Trophoblast cell (in vitro differentiated cells and primary cell): Measurements from ENCODE around the gene MDH1B. TPM values are rescaled to one million over a fixed set of nuclear protein-coding genes. Genes with fewer than 3 reads are reported as not detected.
"Not testable (repeated sequence)": the region's sequence is repeated elsewhere in the genome, so short reads cannot be mapped to it uniquely, and the experiment has no call there.

ENCODE experiments used
- DNase-seq, 2 donors: peaks; one replicate each; pipeline ENCODE4 v3.0.0-alpha.2; 2016
- H2AFZ ChIP-seq: 2 replicates; pipeline ENCODE4 v1.6.1; 2013; ENCODE audit warnings: low read length, moderate library complexity, mild to moderate bottlenecking; ENCODE audit not compliant: insufficient read depth, poor library complexity
- H2AK5ac ChIP-seq: 2 replicates; pipeline ENCODE4 v1.6.1; 2013; ENCODE audit warnings: mild to moderate bottlenecking, low read length
- H2BK120ac ChIP-seq: 2 replicates; pipeline ENCODE4 v1.6.1; 2013; ENCODE audit warnings: low read length, mild to moderate bottlenecking, moderate library complexity; ENCODE audit not compliant: insufficient read depth, poor library complexity
- H2BK12ac ChIP-seq: 2 replicates; pipeline ENCODE4 v1.6.1; 2013; ENCODE audit warnings: mild to moderate bottlenecking, low read length, moderate library complexity
- H2BK5ac ChIP-seq: 2 replicates; pipeline ENCODE4 v1.6.1; 2013; ENCODE audit warnings: low read length, low read depth, moderate library complexity, mild to moderate bottlenecking; ENCODE audit not compliant: poor library complexity
- H3K14ac ChIP-seq: 2 replicates; pipeline ENCODE4 v1.6.1; 2013; ENCODE audit warnings: mild to moderate bottlenecking, low read length
- H3K18ac ChIP-seq: 2 replicates; pipeline ENCODE4 v1.6.1; 2013; ENCODE audit warnings: mild to moderate bottlenecking, low read length
- H3K23ac ChIP-seq: 2 replicates; pipeline ENCODE4 v1.6.1; 2013; ENCODE audit warnings: low read length
- H3K27ac ChIP-seq: 2 replicates; pipeline ENCODE4 v1.5.1; 2013; ENCODE audit warnings: low read depth, mild to moderate bottlenecking, inconsistent platforms, low read length, moderate library complexity
- H3K27me3 ChIP-seq: 2 replicates; pipeline ENCODE4 v1.6.1; 2013; ENCODE audit warnings: inconsistent platforms, mild to moderate bottlenecking, low read length, moderate library complexity; ENCODE audit not compliant: insufficient read depth
- H3K36me3 ChIP-seq, 2 experiments: 1 replicate in 1 of 2; 2 replicates in 1 of 2; pipeline ENCODE4 v1.6.1; 2013; ENCODE audit warnings: low read length in 2 of 2, mild to moderate bottlenecking in 2 of 2, moderate library complexity in 1 of 2; ENCODE audit not compliant: insufficient read depth in 2 of 2, control insufficient read depth in 1 of 2
- H3K4ac ChIP-seq: 2 replicates; pipeline ENCODE4 v1.6.1; 2013; ENCODE audit warnings: low read depth, mild to moderate bottlenecking, low read length, moderate library complexity
- H3K4me1 ChIP-seq, 2 experiments: 1 replicate in 1 of 2; 2 replicates in 1 of 2; pipeline ENCODE4 v1.6.1; 2013; ENCODE audit warnings: low read length in 2 of 2, mild to moderate bottlenecking in 2 of 2, moderate library complexity in 1 of 2; ENCODE audit not compliant: insufficient read depth in 2 of 2, control insufficient read depth in 1 of 2
- H3K4me2 ChIP-seq: 2 replicates; pipeline ENCODE4 v1.6.1; 2013; ENCODE audit warnings: inconsistent platforms, mild to moderate bottlenecking, low read length, moderate library complexity
- H3K4me3 ChIP-seq: 2 replicates; pipeline ENCODE4 v1.5.1; 2013; ENCODE audit warnings: mild to moderate bottlenecking, low read depth, low read length, inconsistent platforms
- H3K79me1 ChIP-seq: one replicate; pipeline ENCODE4 v1.6.1; 2013; ENCODE audit warnings: low read length
- H3K79me2 ChIP-seq: 2 replicates; pipeline ENCODE4 v1.6.1; 2013; ENCODE audit warnings: low read length, mild to moderate bottlenecking; ENCODE audit not compliant: control insufficient read depth, insufficient read depth, poor library complexity
- H3K9ac ChIP-seq: 2 replicates; pipeline ENCODE4 v1.6.1; 2013; ENCODE audit warnings: mild to moderate bottlenecking, low read length
- H3K9me3 ChIP-seq: 2 replicates; pipeline ENCODE4 v1.6.1; 2013; ENCODE audit warnings: low read depth, mild to moderate bottlenecking, control low read depth, inconsistent platforms, low read length; ENCODE audit not compliant: insufficient read depth
- H4K12ac ChIP-seq: 2 replicates; pipeline ENCODE4 v1.6.1; 2013; ENCODE audit warnings: low read depth, mild to moderate bottlenecking, low read length, moderate library complexity
- H4K8ac ChIP-seq: 2 replicates; pipeline ENCODE4 v1.6.1; 2013; ENCODE audit warnings: low read depth, mild to moderate bottlenecking, low read length, moderate library complexity
- H4K91ac ChIP-seq: one replicate; pipeline ENCODE4 v1.6.1; 2013; ENCODE audit warnings: low read depth, mild to moderate bottlenecking, low read length, moderate library complexity
- WGBS: extraction: QIAGEN DNeasy Blood & Tissue Kit; methylation state at CpG from one replicate; pipeline ENCODE4 v1.1.7; 2013; ENCODE audit warnings: missing lambda C conversion rate; ENCODE audit not compliant: insufficient read length, insufficient coverage; ENCODE audit errors: extremely low coverage; 5-methylcytosine and 5-hydroxymethylcytosine counted together
- polyA plus RNA-seq: library from polyadenylated mRNA; stranded (reverse); fragments of 200-250 nt; gene quantifications from 2 replicates; pipeline ENCODE4 v1.2.3, GENCODE V29; 2013

The MDH1B gene
- 0.24 and 0.38 TPM in 2 replicates for polyA plus RNA-seq

GRCh38 chr2:206765242-206766056 lies at the start of gene MDH1B, which contains the start of gene FASTKD2:
Gene MDH1B (minus strand): TSS chr2:206765328. CDS start chr2:206765271, 57 bp downstream.
Gene FASTKD2 (plus strand): TSS chr2:206765606. CDS start chr2:206766694, 1,088 bp downstream.
- Histone ChIP-seq H3K79me1 (peaks cover 4% of the 10 kb centered on the region), H3K4me2 (peak within 1 kb of the TSS; percentile 91), H4K91ac (peak within 1 kb of the TSS; percentile 54), H3K14ac (peak within 1 kb of the TSS; percentile 69), H3K18ac (no peak within 1 kb of the TSS), H2AFZ (peak within 1 kb of the TSS; percentile 68), H3K79me2 (peaks cover 2% of the 10 kb centered on the region), H4K12ac (peak within 1 kb of the TSS; percentile 21), H2BK120ac (peak within 1 kb of the TSS; percentile 40), H3K4me3 (peak within 1 kb of the TSS; percentile 83), H3K27me3 (no peaks in the 10 kb centered on the region), H2AK5ac (no peak within 1 kb of the TSS), H4K8ac (peak within 1 kb of the TSS; percentile 84), H3K9me3 (no peaks in the 10 kb centered on the region), H3K4ac (no peak within 1 kb of the TSS), H3K4me1 (no peaks in the 10 kb centered on the region), H3K36me3 (peaks cover 2 to 3% of the 10 kb centered on the region in 2 experiments), H3K23ac (no peak within 1 kb of the TSS), H3K9ac (peak within 1 kb of the TSS; percentile 86), H3K27ac (peak within 1 kb of the TSS; percentile 60), H2BK5ac (peak within 1 kb of the TSS; percentile 65), H2BK12ac (no peak within 1 kb of the TSS)
- no CpG with 5 or more reads among the region's 46 CpGs for WGBS
- peak; percentile 97 to 99 for DNase-seq

DNA sequence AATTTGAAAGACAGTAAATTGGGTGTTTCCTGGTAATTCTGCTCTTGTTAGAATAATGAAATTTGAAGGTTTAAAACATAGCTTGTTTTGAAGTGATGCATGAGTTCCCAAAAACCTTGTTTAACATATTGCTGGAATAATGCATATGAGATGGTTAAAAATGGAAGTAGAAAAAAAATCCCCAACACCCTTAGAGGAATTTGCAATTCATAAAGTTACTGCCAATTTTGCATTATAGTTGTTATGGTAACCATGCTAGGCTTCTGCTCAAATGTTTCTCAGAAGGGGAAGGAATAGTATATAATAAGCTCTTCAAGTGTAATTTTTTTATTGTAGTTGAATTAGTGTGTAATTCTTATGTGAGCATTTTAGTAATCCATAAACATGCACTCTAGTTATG lies 49.4 kb upstream of the MDH1B start:
- no peak overlapping the region for H4K8ac ChIP-seq
- H2AFZ ChIP-seq = no peak overlapping the region
- H3K4me3 ChIP-seq = no peak overlapping the region
- no peaks in the 10 kb centered on the region for H3K27me3 ChIP-seq
- no peak overlapping the region for H2BK5ac ChIP-seq
- H3K4ac ChIP-seq = no peak overlapping the region
- no peak overlapping the region for H4K12ac ChIP-seq
- no peak overlapping the region for H3K9ac ChIP-seq
- no peak overlapping the region for H4K91ac ChIP-seq
- H3K79me1 ChIP-seq = no peaks in the 10 kb centered on the region
- H3K9me3 ChIP-seq = no peaks in the 10 kb centered on the region
- no peak overlapping the region for H3K14ac ChIP-seq
- no peak for DNase-seq
- no peak overlapping the region for H2BK12ac ChIP-seq
- no peaks in the 10 kb centered on the region for H3K79me2 ChIP-seq
- peaks cover 0 to 2% of the 10 kb centered on the region in 2 experiments for H3K36me3 ChIP-seq
- H3K23ac ChIP-seq = no peak overlapping the region
- no peaks in the 10 kb centered on the region for H3K4me1 ChIP-seq
- H2BK120ac ChIP-seq = no peak overlapping the region
- H3K4me2 ChIP-seq = no peak overlapping the region
- H2AK5ac ChIP-seq = no peak overlapping the region
- H3K27ac ChIP-seq = no peak overlapping the region
- no peak overlapping the region for H3K18ac ChIP-seq

DNA sequence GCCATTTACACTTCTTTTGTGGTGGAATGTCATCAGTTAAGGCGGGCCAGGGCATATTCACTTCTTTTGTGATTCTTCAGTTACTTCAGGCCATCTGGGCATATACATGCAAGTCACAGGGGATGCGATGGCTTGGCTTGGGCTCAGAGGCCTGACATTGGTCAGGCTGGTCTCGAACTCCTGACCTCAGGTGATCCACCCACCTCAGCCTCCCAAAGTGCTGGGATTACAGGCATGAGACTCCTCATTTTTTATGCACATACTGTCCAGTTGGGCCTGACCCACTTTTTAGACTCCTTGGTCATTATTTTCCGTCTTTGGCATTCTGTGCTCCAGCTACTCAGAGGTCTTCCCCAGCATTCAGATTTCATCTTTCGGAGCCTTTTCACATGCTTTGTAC lies 47.3 kb upstream of the MDH1B start:
- not testable (repeated sequence) for H2AFZ ChIP-seq, H3K79me1 ChIP-seq, H3K36me3 ChIP-seq, H3K18ac ChIP-seq, H4K12ac ChIP-seq, H3K27ac ChIP-seq, H3K27me3 ChIP-seq, H3K14ac ChIP-seq, H3K4me3 ChIP-seq, H3K9me3 ChIP-seq, H3K79me2 ChIP-seq, DNase-seq, H3K4me1 ChIP-seq, H2BK5ac ChIP-seq, H4K91ac ChIP-seq, H2BK120ac ChIP-seq, H3K9ac ChIP-seq, H2AK5ac ChIP-seq, H3K4ac ChIP-seq, H2BK12ac ChIP-seq, H3K4me2 ChIP-seq, H4K8ac ChIP-seq, H3K23ac ChIP-seq
- no CpG with 5 or more reads among the region's 5 CpGs for WGBS

- H2BK120ac ChIP-seq, H3K27ac ChIP-seq, H2AK5ac ChIP-seq, H3K14ac ChIP-seq, H3K4me2 ChIP-seq, H2BK12ac ChIP-seq, H4K91ac ChIP-seq, H3K4me3 ChIP-seq, H3K79me1 ChIP-seq, H2BK5ac ChIP-seq, H4K8ac ChIP-seq, H3K23ac ChIP-seq, H3K79me2 ChIP-seq, H4K12ac ChIP-seq, H3K9ac ChIP-seq, H3K9me3 ChIP-seq, DNase-seq, H3K36me3 ChIP-seq, H3K4me1 ChIP-seq, H3K27me3 ChIP-seq, H3K4ac ChIP-seq, H3K18ac ChIP-seq, H2AFZ ChIP-seq: not testable (repeated sequence)
- no CpG with 5 or more reads among the region's 3 CpGs for WGBS
These were observed 42.5 kb upstream of the MDH1B start for GRCh38 chr2:206807624-206808023.
